WTC11 (cell line): ENCODE results near the gene SYNM. TPM values are rescaled to one million over a fixed set of nuclear protein-coding genes. Genes with fewer than 3 reads are reported as not detected.

Experiments
- ATAC-seq: fragments of 200-7000 bp; cut with Tn5 transposase; 2 replicates; pipeline ENCODE4 v1.10.0; 2021; ENCODE audit warnings: mild to moderate bottlenecking, moderate library complexity
- CTCF ChIA-PET: fragments of 300-600 bp; sonication (Branson Sonifier 250); formaldehyde crosslinking; loops from one replicate; lab custom pipeline; 2021; ENCODE audit warnings: antibody characterized with exemption; lab: Charles Lee
- POLR2A ChIA-PET: fragments of 350-600 bp; sonication (Branson Sonifier 250); formaldehyde crosslinking; loops from one replicate; lab custom pipeline; 2021; ENCODE audit warnings: antibody characterized with exemption; lab: Charles Lee
- DNase-seq: peaks from one replicate; pipeline ENCODE4 v3.0.0; 2021; ENCODE audit warnings: low spot score
- H3K27ac Mint-ChIP-seq: 2 replicates; pipeline ENCODE4 v1.8.0; 2021; ENCODE audit warnings: mixed read lengths
- H3K27me3 Mint-ChIP-seq: 2 replicates; pipeline ENCODE4 v1.8.0; 2021; ENCODE audit warnings: low read depth, mild to moderate bottlenecking, moderate library complexity, mixed read lengths
- H3K36me3 Mint-ChIP-seq: 2 replicates; pipeline ENCODE4 v1.8.0; 2021; ENCODE audit warnings: mixed read lengths
- H3K4me1 Mint-ChIP-seq: 2 replicates; pipeline ENCODE4 v1.8.0; 2022; ENCODE audit warnings: mixed read lengths
- H3K4me3 Mint-ChIP-seq: 2 replicates; pipeline ENCODE4 v1.8.0; 2021; ENCODE audit warnings: mild to moderate bottlenecking, moderate library complexity, mixed read lengths
- H3K9me3 Mint-ChIP-seq: 2 replicates; pipeline ENCODE4 v1.8.0; 2021; ENCODE audit warnings: mixed read lengths
- AFF4 ChIP-seq: sonication (generic); formaldehyde crosslinking; IDR thresholded peaks from 2 replicates; pipeline ENCODE4 v1.8.1; 2023; ENCODE audit warnings: mild to moderate bottlenecking, missing genetic modification reagents, borderline replicate concordance
- AR ChIP-seq: fragments of 250-450 bp; sonication (Bioruptor Pico); IDR thresholded peaks from 2 replicates; pipeline ENCODE4 v1.9.0; 2021; ENCODE audit warnings: mild to moderate bottlenecking
- CBFB ChIP-seq: sonication (generic); formaldehyde crosslinking; IDR thresholded peaks from 2 replicates; pipeline ENCODE4 v1.8.1; 2022; ENCODE audit warnings: mild to moderate bottlenecking, low read depth, missing genetic modification reagents
- SMAD4 ChIP-seq: sonication (generic); formaldehyde crosslinking; IDR thresholded peaks from 2 replicates; pipeline ENCODE4 v1.8.0; 2022; ENCODE audit warnings: mild to moderate bottlenecking, missing genetic modification reagents
- STAT6 ChIP-seq: sonication (generic); formaldehyde crosslinking; conservative IDR thresholded peaks from 2 replicates; pipeline ENCODE4 v1.8.1; 2023; ENCODE audit warnings: mild to moderate bottlenecking, low read depth, missing genetic modification reagents, moderate library complexity
- TEAD4 ChIP-seq: sonication (generic); formaldehyde crosslinking; IDR thresholded peaks from 2 replicates; pipeline ENCODE4 v1.8.0; 2022; ENCODE audit warnings: mild to moderate bottlenecking, missing genetic modification reagents
- ZMAT4 ChIP-seq: fragments of 250-450 bp; sonication (Bioruptor Pico); IDR thresholded peaks from 2 replicates; pipeline ENCODE4 v1.9.0; 2021; ENCODE audit warnings: mild to moderate bottlenecking
- ZNF281 ChIP-seq: sonication (generic); formaldehyde crosslinking; IDR thresholded peaks from 2 replicates; pipeline ENCODE4 v1.8.0; 2023; ENCODE audit warnings: mild to moderate bottlenecking, missing genetic modification reagents
- ZNF317 ChIP-seq: sonication (generic); formaldehyde crosslinking; IDR thresholded peaks from 2 replicates; pipeline ENCODE4 v1.8.1; 2023; ENCODE audit warnings: low read depth, mild to moderate bottlenecking, moderate library complexity, missing genetic modification reagents, borderline replicate concordance
- ZSCAN18 ChIP-seq: fragments of 250-450 bp; sonication (Bioruptor Pico); IDR thresholded peaks from 2 replicates; pipeline ENCODE4 v2.1.2; 2022; ENCODE audit warnings: mild to moderate bottlenecking, moderate library complexity
- total RNA-seq: library from RNA; stranded (reverse); gene quantifications from 3 replicates; pipeline ENCODE4 v1.2.3, GENCODE V29; 2021
- TF ChIP-seq, protein P1 (sequence below): sonication (generic); formaldehyde crosslinking; IDR thresholded peaks from 2 replicates; pipeline ENCODE4 v1.8.0; 2022; ENCODE audit warnings: mild to moderate bottlenecking, missing genetic modification reagents
- TF ChIP-seq, protein P2 (sequence below): sonication (generic); formaldehyde crosslinking; IDR thresholded peaks from 2 replicates; pipeline ENCODE4 v1.8.0; 2023; ENCODE audit warnings: missing genetic modification reagents, mild to moderate bottlenecking, borderline replicate concordance

Gene SYNM
- total RNA-seq, 1 experiment from 2014 or later = 2.2 TPM

GRCh38 chr15:99151156-99151555, 46.3 kb downstream of the SYNM start:
- CTCF ChIA-PET = interaction anchor here (1.9 kb wide), 1 partner anchor 15 kb away, joined by 4 read pairs; no protein-coding TSS in a partner anchor
- no peak overlapping the region for H3K4me3 Mint-ChIP-seq
- H3K9me3 Mint-ChIP-seq = peaks cover 4% of the 10 kb centered on the region; the same call in 1 of the 2 replicates
- ATAC-seq (no peak), DNase-seq (no peak)
- peaks cover 24% of the 10 kb centered on the region for H3K4me1 Mint-ChIP-seq
- no peaks in the 10 kb centered on the region for H3K27me3 Mint-ChIP-seq
- no peak overlapping the region for H3K27ac Mint-ChIP-seq
- POLR2A ChIA-PET = no interaction called here
- TF ChIP-seq ZNF317 (CRISPR knock-in tag) = no peak
- no peak for TF ChIP-seq STAT6 (CRISPR knock-in tag)
- no peak for TF ChIP-seq ZMAT4 (CRISPR knock-in tag)
- TF ChIP-seq ZNF281 (CRISPR knock-in tag) = no peak
- no peak for TF ChIP-seq SMAD4 (CRISPR knock-in tag)
- TF ChIP-seq CBFB (CRISPR knock-in tag) = no peak
- TF ChIP-seq TEAD4 (CRISPR knock-in tag) = no peak
- TF ChIP-seq, protein P1, sequence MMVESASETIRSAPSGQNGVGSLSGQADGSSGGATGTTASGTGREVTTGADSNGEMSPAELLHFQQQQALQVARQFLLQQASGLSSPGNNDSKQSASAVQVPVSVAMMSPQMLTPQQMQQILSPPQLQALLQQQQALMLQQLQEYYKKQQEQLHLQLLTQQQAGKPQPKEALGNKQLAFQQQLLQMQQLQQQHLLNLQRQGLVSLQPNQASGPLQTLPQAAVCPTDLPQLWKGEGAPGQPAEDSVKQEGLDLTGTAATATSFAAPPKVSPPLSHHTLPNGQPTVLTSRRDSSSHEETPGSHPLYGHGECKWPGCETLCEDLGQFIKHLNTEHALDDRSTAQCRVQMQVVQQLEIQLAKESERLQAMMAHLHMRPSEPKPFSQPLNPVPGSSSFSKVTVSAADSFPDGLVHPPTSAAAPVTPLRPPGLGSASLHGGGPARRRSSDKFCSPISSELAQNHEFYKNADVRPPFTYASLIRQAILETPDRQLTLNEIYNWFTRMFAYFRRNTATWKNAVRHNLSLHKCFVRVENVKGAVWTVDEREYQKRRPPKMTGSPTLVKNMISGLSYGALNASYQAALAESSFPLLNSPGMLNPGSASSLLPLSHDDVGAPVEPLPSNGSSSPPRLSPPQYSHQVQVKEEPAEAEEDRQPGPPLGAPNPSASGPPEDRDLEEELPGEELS (CRISPR knock-in tag) = no peak
- peaks cover 26% of the 10 kb centered on the region for H3K36me3 Mint-ChIP-seq

DNA sequence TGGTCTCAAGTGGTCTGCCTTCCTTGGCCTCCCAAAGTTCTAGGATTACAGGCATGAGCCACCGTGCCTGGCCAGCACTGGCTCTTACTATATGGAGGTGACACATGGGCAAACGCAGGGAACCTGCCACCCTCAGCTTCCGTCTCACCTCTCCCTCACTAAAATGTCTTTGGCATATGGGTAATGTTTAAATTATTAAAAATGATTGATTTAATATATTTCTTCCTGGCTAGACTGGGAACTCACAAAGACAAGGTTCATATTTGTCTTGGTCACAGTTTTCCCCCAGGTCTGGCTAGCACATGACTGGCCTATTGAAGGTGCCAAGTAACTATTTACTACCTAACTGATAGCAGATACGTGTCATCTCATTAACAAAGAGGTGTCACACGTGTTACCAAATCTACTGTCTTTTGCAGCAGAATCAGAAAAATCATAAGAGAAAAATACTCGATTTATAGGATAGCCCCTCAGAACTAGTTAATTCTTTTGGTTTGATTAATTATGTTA, 48.2 kb downstream of the SYNM start:
- ChIA-PET CTCF (no interaction called here), POLR2A (interaction anchor here (1.5 kb wide), 1 partner anchor 11 kb away, joined by 3 read pairs; no protein-coding TSS in a partner anchor)
- no peak overlapping the region for H3K4me3 Mint-ChIP-seq
- no peak overlapping the region for H3K27ac Mint-ChIP-seq
- no peak for ATAC-seq
- peaks cover 22% of the 10 kb centered on the region for H3K4me1 Mint-ChIP-seq
- H3K36me3 Mint-ChIP-seq = peaks cover 20% of the 10 kb centered on the region
- no peaks in the 10 kb centered on the region for H3K9me3 Mint-ChIP-seq
- H3K27me3 Mint-ChIP-seq = no peaks in the 10 kb centered on the region
- DNase-seq = no peak
- TF ChIP-seq AR = no peak
- TF ChIP-seq AFF4 (CRISPR knock-in tag) = no peak
- no peak for TF ChIP-seq ZSCAN18 (CRISPR knock-in tag)
- TF ChIP-seq, protein P2, sequence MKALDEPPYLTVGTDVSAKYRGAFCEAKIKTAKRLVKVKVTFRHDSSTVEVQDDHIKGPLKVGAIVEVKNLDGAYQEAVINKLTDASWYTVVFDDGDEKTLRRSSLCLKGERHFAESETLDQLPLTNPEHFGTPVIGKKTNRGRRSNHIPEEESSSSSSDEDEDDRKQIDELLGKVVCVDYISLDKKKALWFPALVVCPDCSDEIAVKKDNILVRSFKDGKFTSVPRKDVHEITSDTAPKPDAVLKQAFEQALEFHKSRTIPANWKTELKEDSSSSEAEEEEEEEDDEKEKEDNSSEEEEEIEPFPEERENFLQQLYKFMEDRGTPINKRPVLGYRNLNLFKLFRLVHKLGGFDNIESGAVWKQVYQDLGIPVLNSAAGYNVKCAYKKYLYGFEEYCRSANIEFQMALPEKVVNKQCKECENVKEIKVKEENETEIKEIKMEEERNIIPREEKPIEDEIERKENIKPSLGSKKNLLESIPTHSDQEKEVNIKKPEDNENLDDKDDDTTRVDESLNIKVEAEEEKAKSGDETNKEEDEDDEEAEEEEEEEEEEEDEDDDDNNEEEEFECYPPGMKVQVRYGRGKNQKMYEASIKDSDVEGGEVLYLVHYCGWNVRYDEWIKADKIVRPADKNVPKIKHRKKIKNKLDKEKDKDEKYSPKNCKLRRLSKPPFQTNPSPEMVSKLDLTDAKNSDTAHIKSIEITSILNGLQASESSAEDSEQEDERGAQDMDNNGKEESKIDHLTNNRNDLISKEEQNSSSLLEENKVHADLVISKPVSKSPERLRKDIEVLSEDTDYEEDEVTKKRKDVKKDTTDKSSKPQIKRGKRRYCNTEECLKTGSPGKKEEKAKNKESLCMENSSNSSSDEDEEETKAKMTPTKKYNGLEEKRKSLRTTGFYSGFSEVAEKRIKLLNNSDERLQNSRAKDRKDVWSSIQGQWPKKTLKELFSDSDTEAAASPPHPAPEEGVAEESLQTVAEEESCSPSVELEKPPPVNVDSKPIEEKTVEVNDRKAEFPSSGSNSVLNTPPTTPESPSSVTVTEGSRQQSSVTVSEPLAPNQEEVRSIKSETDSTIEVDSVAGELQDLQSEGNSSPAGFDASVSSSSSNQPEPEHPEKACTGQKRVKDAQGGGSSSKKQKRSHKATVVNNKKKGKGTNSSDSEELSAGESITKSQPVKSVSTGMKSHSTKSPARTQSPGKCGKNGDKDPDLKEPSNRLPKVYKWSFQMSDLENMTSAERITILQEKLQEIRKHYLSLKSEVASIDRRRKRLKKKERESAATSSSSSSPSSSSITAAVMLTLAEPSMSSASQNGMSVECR (CRISPR knock-in tag) = no peak
